ENCODE measurements around the gene ANTXR1. TPM values are rescaled to one million over a fixed set of nuclear protein-coding genes. Genes with fewer than 3 reads are reported as not detected.

ANTXR1 gene
- total and polyA plus RNA-seq, 2 donors from 2014 or later, result 7.0 to 42.6 TPM

DNA sequence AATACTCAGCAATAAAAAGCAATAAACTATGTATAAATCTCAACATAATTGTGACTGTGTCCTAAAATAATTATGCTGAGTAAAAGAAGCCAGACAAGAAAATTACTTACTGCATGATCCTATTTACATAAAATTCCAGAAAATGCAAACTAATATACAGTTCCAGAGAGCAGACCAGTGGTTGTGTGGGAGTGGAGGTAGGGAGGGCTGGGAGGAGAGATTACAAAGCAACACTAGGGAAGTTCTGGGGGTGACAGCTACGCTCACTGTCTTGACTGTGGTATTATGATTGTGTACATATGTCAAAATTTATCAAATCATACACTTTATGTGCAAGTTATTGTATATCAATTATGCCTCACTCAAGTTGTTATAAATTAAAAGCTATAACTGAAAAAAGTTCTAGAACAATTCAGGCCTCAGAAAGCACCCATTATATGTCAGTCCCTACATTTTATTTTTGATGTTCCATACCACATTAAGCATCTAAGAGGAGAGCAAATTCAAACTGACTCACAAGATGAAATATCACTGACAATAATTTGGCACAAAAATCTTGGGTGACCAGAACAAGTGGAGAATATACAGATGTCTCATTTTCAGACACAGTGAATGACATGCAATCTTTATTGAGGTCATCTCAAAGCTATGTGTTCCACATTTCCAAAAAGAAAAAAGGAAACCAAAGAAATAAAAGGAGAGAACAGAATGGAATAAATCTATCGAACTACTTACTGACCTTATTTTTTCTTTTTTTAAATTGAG is 85.1 kb downstream of the ANTXR1 start:
- DNase-seq, result no peak
- H3K36me3 ChIP-seq (ENCODE audit: control insufficient read depth in 2 of 3, insufficient read depth in 3 of 3, low read length in 3 of 3), result peaks cover 0 to 3% (median 0%) of the 10 kb centered on the region in 3 donors
- H3K4me3 ChIP-seq (ENCODE audit: low read length in 3 of 3), result no peak overlapping the region
- H3K9me3 ChIP-seq (ENCODE audit: control insufficient read depth in 2 of 3, insufficient read depth in 1 of 3, low read length in 3 of 3), result no peaks in the 10 kb centered on the region
- H3K9ac ChIP-seq (ENCODE audit: low read length in 3 of 3), result no peak overlapping the region
- H3K4me1 ChIP-seq (ENCODE audit: control insufficient read depth in 2 of 3, insufficient read depth in 2 of 3, low read depth in 1 of 3, low read length in 3 of 3), result no peaks in the 10 kb centered on the region
- intact Hi-C loops (cut with DNase I), result no loop called here
- no peak for FAIRE-seq
- H3K27ac ChIP-seq (ENCODE audit: low read depth in 2 of 2, low read length in 2 of 2), result no peak overlapping the region
- H3K27me3 ChIP-seq (ENCODE audit: control insufficient read depth, insufficient read depth, low read length), result no peaks in the 10 kb centered on the region
- no peak for TF ChIP-seq CTCF (IDR thresholded peaks at IDR 0.05; ENCODE audit: borderline replicate concordance, extremely low read depth, insufficient read depth)

DNA sequence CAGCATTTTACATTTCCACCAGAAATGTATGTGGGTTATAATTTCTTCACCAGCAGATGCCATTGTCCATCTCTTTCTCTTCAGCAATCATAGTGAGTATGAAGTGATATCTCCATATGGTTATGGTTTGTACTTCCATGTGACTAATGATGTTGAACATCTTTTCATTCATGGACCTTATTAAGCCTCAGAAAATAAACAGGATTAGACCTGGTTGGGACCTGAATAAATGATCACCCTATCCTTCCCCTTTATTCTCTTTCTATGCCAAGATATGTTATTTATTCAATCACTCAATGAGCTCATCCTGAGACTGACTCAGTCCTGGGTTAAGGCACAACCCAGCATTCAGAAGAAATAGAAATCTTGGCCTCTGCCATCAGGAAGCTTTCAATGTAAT is 86.6 kb downstream of the ANTXR1 start:
- Histone ChIP-seq H3K4me3 (ENCODE audit: low read length in 3 of 3) (no peak overlapping the region), H3K4me1 (ENCODE audit: control insufficient read depth in 2 of 3, insufficient read depth in 2 of 3, low read depth in 1 of 3, low read length in 3 of 3) (no peaks in the 10 kb centered on the region), H3K9me3 (ENCODE audit: control insufficient read depth in 2 of 3, insufficient read depth in 1 of 3, low read length in 3 of 3) (no peaks in the 10 kb centered on the region), H3K27ac (ENCODE audit: low read depth in 2 of 2, low read length in 2 of 2) (no peak overlapping the region), H3K9ac (ENCODE audit: low read length in 3 of 3) (no peak overlapping the region), H3K36me3 (ENCODE audit: control insufficient read depth in 2 of 3, insufficient read depth in 3 of 3, low read length in 3 of 3) (peaks cover 0 to 3% (median 0%) of the 10 kb centered on the region in 3 donors), H3K27me3 (ENCODE audit: control insufficient read depth, insufficient read depth, low read length) (no peaks in the 10 kb centered on the region)
- DNase-seq (no peak), FAIRE-seq (no peak)
- no peak for TF ChIP-seq CTCF (IDR thresholded peaks at IDR 0.05; ENCODE audit: borderline replicate concordance, extremely low read depth, insufficient read depth)
- intact Hi-C loops (cut with DNase I), result no loop called here

DNA sequence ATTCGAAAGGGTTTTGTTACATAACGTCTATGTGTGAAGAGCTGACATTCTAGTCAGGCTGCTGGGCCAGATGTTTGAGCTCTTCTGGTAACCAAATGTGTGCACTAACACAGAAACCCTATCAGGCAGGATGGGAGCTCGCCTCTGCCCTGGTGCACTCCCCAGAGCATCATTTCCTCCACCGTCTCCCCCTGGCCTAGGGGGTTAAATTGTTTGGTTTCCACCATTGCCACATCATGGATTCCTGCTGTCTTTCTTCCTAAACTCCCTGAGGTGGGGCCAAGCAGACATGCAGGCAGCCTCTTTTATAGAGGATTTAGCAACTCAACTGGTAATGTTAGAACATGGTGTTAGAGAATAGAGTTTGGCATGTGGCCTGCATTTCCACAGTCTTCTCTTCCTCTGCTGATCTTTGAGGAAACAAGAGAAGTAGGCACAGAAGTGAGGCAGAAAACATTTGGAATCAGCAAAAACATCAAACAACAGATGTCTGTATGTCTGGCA is 87.3 kb downstream of the ANTXR1 start:
- no peak for TF ChIP-seq CTCF (IDR thresholded peaks at IDR 0.05; ENCODE audit: borderline replicate concordance, extremely low read depth, insufficient read depth)
- H3K4me1 ChIP-seq (ENCODE audit: control insufficient read depth in 2 of 3, insufficient read depth in 2 of 3, low read depth in 1 of 3, low read length in 3 of 3), result no peaks in the 10 kb centered on the region
- FAIRE-seq, result no peak

More for the DNA sequence above, 87.3 kb downstream of the ANTXR1 start:
- no peak overlapping the region for H3K4me3 ChIP-seq (ENCODE audit: low read length in 3 of 3)
- no peak for DNase-seq
- intact Hi-C loops (cut with DNase I), result no loop called here
- no peak overlapping the region for H3K27ac ChIP-seq (ENCODE audit: low read depth in 2 of 2, low read length in 2 of 2)
- no peaks in the 10 kb centered on the region for H3K27me3 ChIP-seq (ENCODE audit: control insufficient read depth, insufficient read depth, low read length)
- H3K9ac ChIP-seq (ENCODE audit: low read length in 3 of 3), result no peak overlapping the region
- no peaks in the 10 kb centered on the region for H3K9me3 ChIP-seq (ENCODE audit: control insufficient read depth in 2 of 3, insufficient read depth in 1 of 3, low read length in 3 of 3)
- peaks cover 0 to 3% (median 0%) of the 10 kb centered on the region in 3 donors for H3K36me3 ChIP-seq (ENCODE audit: control insufficient read depth in 2 of 3, insufficient read depth in 3 of 3, low read length in 3 of 3)
